ENCODE measurements around the gene EIF5.

EIF5 gene

DNA sequence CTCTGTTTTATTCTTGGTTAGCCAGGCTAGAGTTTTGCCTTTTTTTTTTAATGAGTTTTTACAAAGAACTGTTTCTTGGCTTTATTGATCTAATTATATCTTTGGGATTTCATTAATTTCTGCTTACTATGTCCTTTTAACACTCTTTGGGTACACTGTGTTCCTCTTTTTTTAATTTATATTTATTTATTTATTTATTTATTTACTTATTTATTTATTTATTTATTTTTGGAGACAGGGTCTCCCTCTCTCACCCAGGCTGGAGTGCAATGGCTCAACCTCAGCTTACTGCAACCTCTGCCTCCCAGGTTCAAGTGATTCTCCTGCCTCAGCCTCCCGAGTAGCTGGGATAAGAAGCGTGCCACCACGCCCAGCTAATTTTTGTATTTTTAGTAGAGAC, 36.0 kb downstream of the EIF5 start:
- DNase-seq (ENCODE audit: low read depth, low spot score) = no peak

DNA sequence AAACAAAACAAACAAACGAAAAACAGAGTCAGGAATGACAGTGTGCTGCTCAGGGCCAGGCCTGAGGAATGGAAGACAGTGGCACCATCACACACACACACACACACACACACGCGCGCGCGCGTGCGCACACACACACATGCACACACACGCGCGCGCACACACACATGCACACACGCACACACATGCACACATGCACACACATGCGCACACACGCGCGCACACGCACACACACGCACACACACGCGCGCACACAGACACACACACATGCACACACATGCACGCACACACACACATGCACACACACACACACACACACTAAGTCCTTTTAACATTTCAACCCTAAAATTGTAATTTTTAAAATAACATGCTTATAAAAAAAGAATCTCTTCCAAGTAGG, 38.0 kb downstream of the EIF5 start:
- DNase-seq (ENCODE audit: low read depth, low spot score) = no peak

DNA sequence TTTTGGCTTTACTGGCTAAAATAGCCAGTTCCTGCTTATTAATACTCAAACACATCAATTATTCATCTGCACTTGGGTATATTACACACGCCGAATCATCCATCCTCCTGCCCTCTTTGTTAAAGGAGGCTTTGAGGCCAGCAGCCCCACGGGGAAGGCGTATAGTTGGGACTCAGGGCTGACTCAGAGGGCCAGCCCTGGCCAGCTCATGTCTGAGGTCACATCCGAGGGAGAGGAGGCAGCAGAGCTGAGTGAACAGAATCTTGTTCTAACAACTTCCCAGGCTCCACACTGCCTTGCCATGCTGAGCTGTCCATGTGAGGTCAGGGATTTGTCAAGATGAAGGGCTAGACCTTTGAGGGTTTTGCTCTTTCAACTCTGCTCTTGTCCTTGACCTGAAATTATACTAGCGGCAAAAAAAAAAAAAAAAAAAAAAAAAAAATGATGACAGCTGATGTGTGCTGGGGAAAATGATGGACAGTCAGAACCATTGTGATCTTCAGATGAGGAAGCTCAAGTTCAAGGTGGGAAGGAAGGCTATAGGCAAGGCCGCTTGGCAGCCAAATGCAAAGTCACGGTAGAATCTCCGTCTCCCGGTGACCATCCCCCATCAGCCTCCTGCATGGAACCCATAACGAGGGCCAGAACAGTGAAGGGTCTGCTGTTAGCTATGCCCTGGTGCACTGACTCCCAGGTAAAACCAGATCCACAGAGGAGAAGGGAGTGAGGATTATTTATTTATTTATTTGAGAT, 38.7 kb downstream of the EIF5 start:
- peak; percentile 92 for DNase-seq (ENCODE audit: low read depth, low spot score)

DNA sequence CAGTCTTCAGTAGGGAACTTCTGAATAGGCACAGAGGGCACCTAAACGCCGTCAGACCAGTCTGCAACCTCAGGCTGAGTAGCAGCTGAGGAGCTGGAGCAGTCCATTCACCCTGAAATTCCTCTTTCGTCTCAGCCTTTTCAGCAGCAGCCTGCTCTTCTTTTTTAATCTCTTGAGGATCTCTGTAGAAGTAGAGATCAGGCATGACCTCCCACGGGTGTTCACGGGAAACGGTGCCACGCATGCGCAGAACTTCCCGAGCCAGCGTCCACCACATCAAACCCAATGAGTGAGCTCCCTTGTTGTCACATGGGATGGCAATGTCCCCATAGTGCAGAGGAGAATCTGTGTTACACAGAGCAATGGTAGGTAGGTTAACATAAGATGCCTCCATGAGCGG, 40.1 kb downstream of the EIF5 start:
- no peak for DNase-seq (ENCODE audit: low read depth, low spot score)

DNA sequence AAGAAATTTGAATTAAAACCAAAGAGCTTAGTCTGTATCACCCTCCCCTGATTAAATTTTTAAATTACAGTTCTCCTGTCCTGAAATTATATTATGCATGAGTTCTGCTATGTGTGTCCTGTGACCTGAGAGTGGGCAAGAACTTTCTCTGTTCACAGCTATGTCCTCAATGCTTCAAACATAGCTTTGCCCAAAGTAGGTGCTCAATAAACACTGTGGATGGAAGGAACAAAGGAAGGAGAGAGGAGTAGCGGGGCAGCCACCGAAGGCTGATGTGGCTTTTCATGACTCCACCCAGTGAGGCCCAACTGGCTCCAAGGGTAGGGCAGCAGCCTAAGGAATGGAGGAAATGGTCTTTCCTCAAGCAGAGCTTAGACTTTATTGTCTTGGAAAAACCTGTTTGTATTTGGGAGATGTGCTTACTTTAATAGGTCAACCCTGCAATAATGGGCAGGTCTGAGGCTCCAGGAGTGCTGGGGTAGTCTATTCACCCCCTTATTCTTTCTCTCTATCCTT, 43.5 kb downstream of the EIF5 start:
- DNase-seq (ENCODE audit: low read depth, low spot score) = no peak

DNA sequence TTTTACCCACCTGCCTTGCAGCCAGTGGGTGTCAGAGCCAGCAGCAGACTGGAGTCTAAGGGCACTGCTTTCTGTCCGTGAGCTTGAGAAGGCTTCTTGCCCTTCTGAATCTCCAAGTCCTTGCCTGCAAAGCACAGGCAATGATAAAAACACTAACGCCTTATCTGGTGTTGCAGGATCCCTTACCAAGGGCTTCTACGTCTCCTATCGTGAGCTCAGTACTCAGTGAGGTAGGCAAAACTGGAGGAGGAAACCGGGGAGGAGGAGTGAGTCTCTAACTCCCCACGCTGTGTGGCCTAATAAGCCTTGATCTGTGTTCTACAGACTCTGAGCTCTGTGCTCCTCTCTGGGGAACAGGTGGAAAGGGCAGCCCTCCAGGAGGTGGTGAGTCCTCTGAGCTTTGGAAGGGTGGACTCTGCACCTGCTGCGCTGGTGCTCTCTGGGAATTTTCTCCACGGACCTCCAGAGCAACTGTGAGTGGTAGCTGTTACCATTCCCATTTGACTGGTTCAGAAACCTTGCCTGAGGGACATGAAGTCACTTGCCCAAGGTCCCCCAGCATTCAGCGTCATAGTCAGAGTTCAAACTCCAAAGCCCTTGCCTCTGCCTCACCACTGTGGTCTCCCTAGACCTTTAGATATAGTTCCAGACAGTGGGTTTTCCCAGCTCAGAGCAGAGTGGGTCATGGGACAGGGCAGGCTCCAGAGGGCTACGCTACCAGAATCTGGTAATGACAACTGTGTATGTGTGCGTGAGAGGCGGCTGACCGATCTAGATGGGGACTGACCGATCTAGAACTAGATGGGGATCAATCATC, 44.2 kb downstream of the EIF5 start:
- no peak for DNase-seq (ENCODE audit: low read depth, low spot score)

DNA sequence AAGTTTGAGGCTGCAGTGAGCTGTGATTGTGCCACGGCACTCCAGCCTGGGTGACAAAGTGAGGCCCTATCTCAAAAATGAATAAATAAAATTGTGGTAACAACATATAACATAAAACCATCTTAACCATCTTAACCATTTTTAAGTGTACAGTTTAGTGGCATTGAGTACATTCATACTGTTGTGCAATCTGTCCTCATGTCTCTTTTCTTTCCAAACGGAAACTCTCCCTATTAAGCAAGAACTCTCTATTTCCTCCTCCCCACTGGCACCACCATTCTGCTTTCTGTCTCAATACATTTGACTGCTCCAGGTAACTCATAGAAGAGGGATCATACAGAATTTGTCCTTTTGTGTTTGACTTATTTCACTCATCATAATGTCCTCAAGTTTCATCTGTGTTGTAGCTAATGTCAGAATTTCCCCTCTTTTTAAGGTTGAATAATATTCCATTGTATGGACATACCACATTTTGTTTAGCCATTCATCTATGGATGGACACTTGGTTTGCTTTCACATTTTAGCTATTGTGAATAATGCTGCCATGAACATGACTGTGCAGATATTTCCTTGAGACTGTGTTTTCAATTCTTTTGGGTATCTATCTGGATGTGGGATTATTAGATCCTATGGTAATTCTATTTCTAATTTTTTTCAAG, 46.8 kb downstream of the EIF5 start:
- no peak for DNase-seq (ENCODE audit: low read depth, low spot score)

DNA sequence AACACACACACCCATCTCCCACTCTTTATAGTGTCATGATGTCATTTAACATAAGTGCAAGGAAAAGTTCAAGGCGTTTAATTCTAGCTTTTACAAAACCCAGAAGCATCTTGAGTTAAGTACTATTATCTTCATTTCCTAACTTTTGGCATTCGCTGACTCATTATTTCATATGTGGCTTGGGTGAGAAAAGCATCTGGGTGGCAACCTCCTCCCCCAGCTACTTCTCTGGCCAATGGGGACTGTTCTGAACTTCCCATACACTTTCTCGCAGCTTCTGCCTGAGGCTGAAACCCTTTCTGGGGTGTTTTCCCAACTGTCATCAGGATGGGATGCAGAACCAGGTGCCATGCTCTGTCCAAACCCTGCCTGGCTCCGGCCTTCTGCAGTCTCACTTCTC, 48.3 kb downstream of the EIF5 start:
- peak; percentile 62 for DNase-seq (ENCODE audit: low read depth, low spot score)

DNA sequence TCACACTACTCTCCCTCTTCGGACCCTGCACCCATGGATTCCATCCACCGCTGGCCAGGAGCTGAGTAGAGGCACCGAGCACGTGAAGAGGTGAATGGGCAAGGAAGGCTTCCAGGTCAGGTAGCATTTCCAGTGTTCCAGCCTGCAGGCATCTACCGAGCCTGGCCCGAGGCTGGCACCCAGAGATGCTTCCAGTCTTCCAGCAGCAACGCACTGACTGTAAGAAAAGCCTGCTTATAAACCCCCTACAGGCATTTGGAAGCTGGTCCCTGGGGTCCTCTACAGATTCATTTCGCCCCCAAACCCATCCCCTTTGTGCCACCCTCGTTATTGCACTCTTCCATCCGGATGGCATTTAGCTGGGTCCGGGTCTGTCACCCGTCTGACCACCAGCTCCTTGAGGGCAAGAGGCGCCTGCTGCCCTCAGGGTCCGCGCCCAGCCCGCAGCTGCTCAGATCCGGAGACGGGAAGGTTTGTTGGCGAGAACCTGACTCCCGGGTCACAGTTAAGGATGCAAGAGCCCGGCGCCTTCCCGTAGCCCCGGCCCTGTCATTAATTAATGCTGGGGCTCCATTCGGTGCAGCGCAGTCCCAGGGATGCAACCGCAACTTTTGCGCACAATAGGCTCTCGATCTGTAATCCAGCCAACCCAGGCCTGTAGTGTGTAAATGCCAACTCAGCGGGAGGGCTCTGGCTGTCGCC, 50.6 kb downstream of the EIF5 start:
- no peak for DNase-seq (ENCODE audit: low read depth, low spot score)

DNA sequence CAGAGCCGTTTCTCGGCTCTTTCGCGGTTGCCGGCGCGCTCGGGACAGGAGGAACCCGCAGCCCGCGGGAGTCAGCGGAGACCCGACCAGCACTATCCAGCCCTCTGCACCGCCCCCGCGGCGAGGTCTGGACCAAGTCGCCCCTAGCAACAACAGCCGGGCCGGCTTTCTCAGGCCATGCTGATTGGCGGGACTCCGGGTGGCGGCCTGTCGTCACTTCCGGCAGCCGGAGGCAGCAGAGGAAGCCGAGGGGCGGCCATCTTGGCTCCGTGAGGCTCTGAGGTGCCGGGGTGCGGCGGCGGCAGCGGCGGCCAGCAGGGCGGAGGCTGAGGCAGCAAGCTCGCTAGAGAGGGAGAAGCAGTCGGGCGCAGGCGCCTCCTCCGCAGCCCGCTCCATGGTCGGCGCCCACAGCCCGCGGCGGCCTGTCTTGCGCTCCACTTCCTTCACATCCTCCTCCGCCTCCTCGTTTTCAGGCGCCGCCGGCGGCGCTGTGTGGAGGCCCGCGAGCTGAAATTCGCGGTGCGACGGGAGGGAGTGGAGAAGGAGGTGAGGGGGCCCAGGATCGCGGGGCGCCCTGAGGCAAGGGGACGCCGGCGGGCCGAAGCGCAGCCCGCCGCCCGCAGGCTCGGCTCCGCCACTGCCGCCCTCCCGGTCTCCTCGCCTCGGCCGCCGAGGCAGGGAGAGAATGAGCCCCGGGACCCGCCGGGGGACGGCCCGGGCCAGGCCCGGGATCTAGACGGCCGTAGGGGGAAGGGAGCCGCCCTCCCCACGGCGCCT, 51.3 kb downstream of the EIF5 start, which contains the start of gene MARK3:
MARK3 (plus strand) TSS at position 264 of the 777 bp plus-strand sequence. CDS start 615 bp downstream, outside the sequence.
- DNase-seq (ENCODE audit: low read depth, low spot score) = peak; percentile 99

DNA sequence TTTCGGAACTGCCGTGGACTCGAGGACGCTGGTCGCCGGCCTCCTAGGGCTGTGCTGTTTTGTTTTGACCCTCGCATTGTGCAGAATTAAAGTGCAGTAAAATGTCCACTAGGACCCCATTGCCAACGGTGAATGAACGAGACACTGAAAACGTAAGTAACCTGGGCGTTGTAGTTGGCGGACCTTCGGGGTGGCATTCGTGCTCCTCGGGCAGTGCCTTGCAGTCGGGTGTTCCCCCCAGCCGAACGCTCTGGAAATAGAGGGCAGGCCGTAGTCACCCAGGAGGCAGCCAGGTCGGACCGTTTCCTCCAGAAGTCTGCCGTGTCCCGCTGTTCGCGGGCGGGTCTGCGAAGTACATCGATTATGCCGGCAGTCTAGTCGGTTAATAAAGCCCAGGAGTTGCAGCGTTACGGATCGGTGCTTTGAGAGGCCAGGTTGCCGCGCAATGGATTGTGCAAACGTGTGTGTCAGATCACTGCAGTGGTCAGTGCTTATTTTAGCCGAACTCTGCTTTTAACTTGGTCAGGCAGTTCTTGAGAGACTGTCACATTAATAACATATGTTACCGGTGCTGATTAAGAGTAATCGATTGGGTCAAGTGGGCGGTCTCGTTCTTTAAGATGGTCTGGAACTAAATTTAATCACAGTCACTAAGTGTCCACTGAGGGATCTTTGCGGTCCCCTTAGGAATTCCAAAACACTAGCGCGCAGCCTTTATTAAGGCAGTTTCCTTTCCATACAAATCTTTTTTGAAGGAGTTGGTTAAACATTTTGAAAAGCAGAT, 52.1 kb downstream of the EIF5 start:
- DNase-seq (ENCODE audit: low read depth, low spot score) = peak; percentile 45

DNA sequence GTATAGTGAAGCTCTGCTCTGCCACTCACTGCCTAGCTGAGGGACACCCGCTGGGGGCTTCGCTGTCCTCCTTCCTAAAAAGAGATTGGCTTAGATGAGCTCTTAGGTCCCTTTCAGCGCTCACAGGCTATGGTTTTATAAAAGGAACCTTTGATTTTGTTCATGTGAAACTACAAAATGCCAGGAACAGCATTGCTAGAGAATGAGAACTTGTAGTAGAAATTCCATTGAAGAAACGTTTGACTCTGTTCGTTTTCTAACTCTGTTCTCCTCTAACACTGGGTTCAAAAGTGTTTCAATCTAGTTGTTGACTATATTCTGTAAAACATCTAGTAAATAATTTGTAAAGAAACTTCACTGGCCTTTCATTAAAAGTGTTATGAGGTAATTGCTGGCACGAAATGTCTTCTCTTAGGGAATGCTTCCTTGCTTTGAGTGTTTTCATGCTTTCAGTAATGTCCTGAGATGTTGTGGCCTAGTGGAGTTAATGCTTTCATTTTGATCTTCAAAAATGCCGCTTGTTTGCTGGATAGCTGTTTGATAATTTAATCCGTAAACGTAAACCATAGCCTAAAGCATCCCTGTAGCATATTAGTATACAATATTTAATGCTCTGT, 52.8 kb downstream of the EIF5 start:
- peak; percentile 48 for DNase-seq (ENCODE audit: low read depth, low spot score)

DNA sequence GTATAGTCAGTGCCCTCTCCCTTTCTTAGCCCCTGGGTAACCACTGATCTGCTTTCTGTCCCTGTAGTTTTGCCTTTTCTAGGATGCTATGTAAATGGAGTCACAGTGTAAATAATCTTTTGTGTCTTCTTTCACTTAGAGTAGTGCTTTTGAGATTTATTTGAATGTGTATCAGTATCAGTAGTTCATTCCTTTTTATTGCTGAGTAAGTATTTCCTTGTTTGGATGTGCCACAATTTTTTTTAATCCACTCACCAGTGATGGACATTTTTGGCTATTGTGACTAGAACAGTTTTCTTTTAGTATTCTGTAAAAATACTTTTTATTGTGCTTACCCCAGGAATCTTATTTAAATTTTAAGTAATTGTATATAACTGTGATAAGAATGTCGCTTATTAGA, 54.6 kb downstream of the EIF5 start:
- no peak for DNase-seq (ENCODE audit: low read depth, low spot score)

DNA sequence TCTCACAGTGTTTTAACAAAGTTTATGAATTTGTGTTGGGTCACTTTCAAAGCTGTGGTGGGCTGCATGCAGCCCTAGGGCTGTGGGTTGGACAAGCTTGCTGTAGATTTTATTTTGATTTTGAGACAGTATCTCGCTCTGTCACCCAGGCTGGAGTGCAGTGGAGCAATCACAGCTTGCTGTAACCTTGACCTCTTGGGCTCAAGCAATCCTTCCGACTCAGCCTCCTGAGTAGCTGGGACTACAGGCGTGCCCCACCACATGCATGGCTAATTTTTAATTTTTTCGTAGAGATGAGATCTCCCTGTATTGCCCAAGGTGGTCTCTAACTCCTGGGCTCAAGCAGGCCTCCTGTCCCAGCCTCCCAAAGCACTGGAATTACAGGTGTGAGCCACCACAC, 56.6 kb downstream of the EIF5 start:
- DNase-seq (ENCODE audit: low read depth, low spot score) = no peak

DNA sequence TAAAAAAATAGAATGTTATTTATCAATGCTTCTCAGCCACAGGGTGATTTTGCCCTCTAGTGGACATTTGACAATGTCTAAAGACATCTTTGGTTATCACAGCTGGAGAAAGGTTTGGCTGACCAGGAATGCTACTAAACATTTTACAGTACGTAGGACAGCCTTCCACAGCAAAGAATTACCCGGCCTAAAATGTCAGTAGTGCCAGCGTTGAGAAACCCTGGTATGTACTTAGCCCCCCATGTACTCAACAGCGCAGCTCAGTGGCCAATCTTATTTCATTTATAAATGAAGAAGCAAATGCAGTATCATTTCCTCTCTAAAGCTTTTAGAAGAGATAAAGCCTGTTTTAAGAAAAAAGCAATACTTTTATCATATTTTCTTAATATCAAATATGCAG, 57.0 kb downstream of the EIF5 start:
- DNase-seq (ENCODE audit: low read depth, low spot score) = peak; percentile 78

DNA sequence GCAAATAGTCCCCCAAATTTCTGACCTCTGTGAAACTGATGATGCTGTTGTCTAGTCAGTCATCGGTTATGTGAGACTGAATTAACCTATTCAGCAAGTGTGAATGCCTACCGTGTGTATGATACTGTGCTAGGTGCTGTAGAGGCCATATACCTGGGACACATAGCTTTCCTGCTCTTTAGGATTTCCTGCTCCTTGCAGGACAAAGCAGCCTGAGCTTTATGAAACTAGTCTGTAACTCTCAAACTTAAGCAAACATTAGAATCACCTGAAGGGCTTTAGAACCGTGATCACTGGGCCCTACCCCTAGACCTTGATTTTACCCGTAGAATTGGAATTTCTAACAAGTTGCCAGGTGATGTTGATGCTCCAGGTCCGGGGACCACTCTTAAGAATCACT, 58.1 kb downstream of the EIF5 start:
- DNase-seq (ENCODE audit: low read depth, low spot score) = no peak

DNA sequence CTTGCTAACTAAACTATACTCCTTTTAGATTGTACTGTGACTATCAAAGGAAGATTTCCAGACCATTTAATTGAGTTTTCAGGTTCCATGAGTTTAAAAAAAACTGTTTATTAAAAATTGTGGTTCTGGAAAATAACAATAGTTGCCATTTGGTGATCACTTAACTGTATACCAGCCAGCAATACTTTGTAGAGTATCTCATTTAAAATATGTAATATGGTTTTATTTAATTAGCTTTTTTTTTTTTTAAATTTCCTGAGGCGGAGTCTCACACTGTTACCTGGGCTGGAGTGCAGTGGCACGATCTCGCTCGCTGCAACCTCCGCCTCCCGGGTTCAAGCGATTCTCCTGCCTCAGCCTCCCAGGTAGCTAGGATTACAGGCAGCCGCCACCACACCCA, 58.5 kb downstream of the EIF5 start:
- no peak for DNase-seq (ENCODE audit: low read depth, low spot score)

DNA sequence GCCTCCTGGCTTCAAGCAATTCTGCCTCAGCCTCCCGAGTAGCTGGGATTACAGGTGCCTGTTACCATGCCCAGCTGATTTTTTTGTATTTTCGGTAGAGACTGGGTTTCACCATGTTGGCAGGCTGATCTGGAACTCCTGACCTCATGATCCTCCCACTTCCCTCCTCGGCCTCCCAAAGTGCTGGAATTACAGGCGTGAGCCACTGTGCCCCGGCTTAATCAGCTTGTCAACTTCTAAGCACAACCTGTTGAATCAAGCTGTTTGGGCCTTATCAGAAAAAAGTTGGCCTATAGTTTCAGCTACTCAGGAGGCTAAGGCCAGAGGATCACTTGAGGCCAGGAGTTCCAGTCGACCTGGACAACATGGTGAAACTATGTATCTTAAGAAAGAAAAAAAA, 59.0 kb downstream of the EIF5 start:
- no peak for DNase-seq (ENCODE audit: low read depth, low spot score)
